Measurements from ENCODE around the gene MYPOP. TPM values are rescaled to one million over a fixed set of nuclear protein-coding genes. Genes with fewer than 3 reads are reported as not detected.
"Not testable (repeated sequence)": the region's sequence is repeated elsewhere in the genome, so short reads cannot be mapped to it uniquely, and the experiment has no call there.

Gene MYPOP
- total RNA-seq, 4 donors from 2014 or later: 5.5 to 26.9 (median 8.9) TPM

- no peaks in the 10 kb centered on the region for H3K36me3 ChIP-seq
- no peaks in the 10 kb centered on the region for H3K27me3 ChIP-seq
- no peak for TF ChIP-seq CTCF (IDR thresholded peaks at IDR 0.05)
- no peak for TF ChIP-seq POLR2AphosphoS5 (IDR thresholded peaks at IDR 0.05)
- TF ChIP-seq EP300 (IDR thresholded peaks at IDR 0.05; ENCODE audit: low read depth): no peak
- TF ChIP-seq POLR2A (IDR thresholded peaks at IDR 0.05): no peak
- intact Hi-C loops (cut with DNase I; ENCODE audit: low total_unique reads) (no loop called here), in situ Hi-C loops (cut with MboI; ENCODE audit: low pct_ligation_motif_present in 1 of 4, low pct_unique_long_range_greater_than_20kb in 1 of 4, low sequenced_read_pairs in 3 of 4) (no loop called here)
- DNase-seq: no peak
- H3K4me1 ChIP-seq: peaks cover 0 to 15% (median 13%) of the 10 kb centered on the region in 4 donors
- 91% methylated on average over 34 of the region's 34 CpGs; no CpG with 5 or more reads in 1 of the 2 donors for WGBS, 2 donors (ENCODE audit: low coverage in 1 of 2)
- no peak overlapping the region for H3K4me3 ChIP-seq
- H3K9me3 ChIP-seq: no peaks in the 10 kb centered on the region
- no peak overlapping the region for H3K27ac ChIP-seq
Measured at GRCh38 chr19:45872095-45872919, 30.1 kb downstream of the MYPOP start.

GRCh38 chr19:45870798-45871197 is 31.6 kb downstream of the MYPOP start:
- H3K27ac ChIP-seq: no peak overlapping the region

GRCh38 chr19:45867241-45867640 is 35.2 kb downstream of the MYPOP start:
- peak overlapping the region in 3 of 4 donors; percentile 84 to 100 (median 95) for H3K4me3 ChIP-seq
- H3K4me1 ChIP-seq: peaks cover 0 to 19% (median 11%) of the 10 kb centered on the region in 4 donors
- peak overlapping the region; percentile 71 to 98 (median 96) for H3K27ac ChIP-seq
- in situ Hi-C loops (cut with MboI; ENCODE audit: low pct_ligation_motif_present in 1 of 4, low pct_unique_long_range_greater_than_20kb in 1 of 4, low sequenced_read_pairs in 3 of 4); H3K36me3 ChIP-seq; H3K9me3 ChIP-seq; DNase-seq; intact Hi-C loops (cut with DNase I; ENCODE audit: low total_unique reads): not testable (repeated sequence)
- 43 to 56% methylated on average over 4 of the region's 4 CpGs for WGBS, 2 donors (ENCODE audit: low coverage in 1 of 2)
- H3K27me3 ChIP-seq: peaks cover 13% of the 10 kb centered on the region

More at GRCh38 chr19:45870798-45871197, 31.6 kb downstream of the MYPOP start:
- Histone ChIP-seq H3K27me3 (no peaks in the 10 kb centered on the region), H3K4me3 (no peak overlapping the region), H3K4me1 (peaks cover 0 to 2% (median 0%) of the 10 kb centered on the region in 4 donors), H3K9me3 (no peaks in the 10 kb centered on the region), H3K36me3 (no peaks in the 10 kb centered on the region)
- TF ChIP-seq POLR2A (IDR thresholded peaks at IDR 0.05) (no peak), EP300 (IDR thresholded peaks at IDR 0.05; ENCODE audit: low read depth) (no peak), POLR2AphosphoS5 (IDR thresholded peaks at IDR 0.05) (no peak), CTCF (IDR thresholded peaks at IDR 0.05) (no peak)
- 73 to 74% methylated on average over 3 to 5 of the region's 5 CpGs for WGBS, 2 donors (ENCODE audit: low coverage in 1 of 2)
- in situ Hi-C loops (cut with MboI; ENCODE audit: low pct_ligation_motif_present in 1 of 4, low pct_unique_long_range_greater_than_20kb in 1 of 4, low sequenced_read_pairs in 3 of 4): no loop called here
- intact Hi-C loops (cut with DNase I; ENCODE audit: low total_unique reads): no loop called here
- DNase-seq: no peak

GRCh38 chr19:45866400-45867176 is 35.8 kb downstream of the MYPOP start:
- in situ Hi-C loops (cut with MboI; ENCODE audit: low pct_ligation_motif_present in 1 of 4, low pct_unique_long_range_greater_than_20kb in 1 of 4, low sequenced_read_pairs in 3 of 4) (no loop called here), intact Hi-C loops (cut with DNase I; ENCODE audit: low total_unique reads) (no loop called here)
- Histone ChIP-seq H3K4me3 (peak overlapping the region in 3 of 4 donors; percentile 84 to 100 (median 95)), H3K4me1 (peaks cover 5 to 25% (median 18%) of the 10 kb centered on the region in 4 donors), H3K27me3 (peaks cover 13% of the 10 kb centered on the region), H3K9me3 (no peaks in the 10 kb centered on the region), H3K36me3 (no peaks in the 10 kb centered on the region), H3K27ac (peak overlapping the region; percentile 71 to 98 (median 96))
- 45% methylated on average over 11 of the region's 11 CpGs; no CpG with 5 or more reads in 1 of the 2 donors for WGBS, 2 donors (ENCODE audit: low coverage in 1 of 2)
- DNase-seq: peak; percentile 65
- no peak for TF ChIP-seq EP300 (IDR thresholded peaks at IDR 0.05; ENCODE audit: low read depth)
- peak; percentile 58 for TF ChIP-seq POLR2A (IDR thresholded peaks at IDR 0.05)
- no peak for TF ChIP-seq CTCF (IDR thresholded peaks at IDR 0.05)
- TF ChIP-seq POLR2AphosphoS5 (IDR thresholded peaks at IDR 0.05): peak in 2 of 3 donors; percentile 32 to 44

Data from transverse colon (tissue), 4 donors.